Measurements from ENCODE around the gene XXYLT1. TPM values are rescaled to one million over a fixed set of nuclear protein-coding genes. Genes with fewer than 3 reads are reported as not detected.

XXYLT1 gene
- total and polyA plus RNA-seq, 9 of the 15 experiments (the other 6 are each of a cell fraction or from before 2014, with no cell fraction given), result 1.9 to 18.9 (median 15.0) TPM

DNA sequence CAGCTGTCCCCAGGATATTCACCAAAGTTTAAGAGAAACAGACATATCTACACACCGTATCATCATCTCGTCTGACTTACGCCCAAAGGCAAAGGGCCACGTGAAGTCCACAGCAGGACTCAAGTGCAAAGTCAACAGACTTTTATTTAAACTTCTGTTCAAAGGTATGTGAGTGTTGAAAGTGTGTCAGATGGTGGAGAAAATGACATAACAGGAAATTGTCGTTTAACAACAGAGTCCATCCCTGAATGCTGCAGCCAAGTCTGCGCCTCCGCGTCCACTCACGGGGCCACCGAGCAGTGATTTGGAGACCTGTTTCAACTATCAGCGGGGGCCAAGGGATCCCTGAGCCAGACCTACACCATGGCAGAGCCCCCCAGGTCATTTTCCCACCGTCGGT lies 165.6 kb downstream of the XXYLT1 start:
- FAIRE-seq (no peak), ATAC-seq (no peak), DNase-seq (ENCODE audit: extremely low read depth in 1 of 4, low spot score in 3 of 4) (no peak)
- BruUV-seq (replicated peaks), result no TSS peak
- Histone ChIP-seq H3K9me1 (ENCODE audit: control insufficient read depth, insufficient read depth, low read length) (peaks cover 6% of the 10 kb centered on the region), H3K9ac (ENCODE audit: insufficient read depth in 1 of 2, low read depth in 2 of 2, low read length in 2 of 2) (no peak overlapping the region), H3K79me2 (ENCODE audit: control insufficient read depth, insufficient read depth, low read length) (no peaks in the 10 kb centered on the region), H3K27ac (ENCODE audit: extremely low read depth, low read depth, low read length) (no peak overlapping the region), H3K4me1 (replicated peaks in 1 of 2; ENCODE audit: control insufficient read depth in 2 of 2, insufficient read depth in 2 of 2, low read length in 2 of 2) (peaks cover 12 to 14% of the 10 kb centered on the region in 2 experiments), H3K4me3 (no peak overlapping the region), H3K36me3 (ENCODE audit: control insufficient read depth, insufficient read depth, low read length) (peaks cover 7% of the 10 kb centered on the region), H4K20me1 (replicated peaks; ENCODE audit: control insufficient read depth, insufficient read depth, low read length) (no peaks in the 10 kb centered on the region), H3K4me2 (ENCODE audit: insufficient read depth, low read length) (no peak overlapping the region), H3K9me3 (replicated peaks; ENCODE audit: control insufficient read depth, insufficient read depth, low read depth, low read length) (no peaks in the 10 kb centered on the region), H2AFZ (ENCODE audit: low read depth, low read length) (no peak overlapping the region), H3K27me3 (ENCODE audit: control insufficient read depth in 2 of 2, insufficient read depth in 2 of 2, low read length in 2 of 2) (no peaks in the 10 kb centered on the region)
- intact Hi-C loops (cut with micrococcal nuclease) (loop anchor here (1.0 to 10.0 kb wide), 2 partner anchors 103 to 771 kb away; no protein-coding TSS in a partner anchor), in situ Hi-C loops (cut with MboI) (loop anchor here (10.0 kb wide), 1 partner anchor 421 kb away; the partner anchor contains the start of gene FAM43A)
- 76% methylated on average over 13 of the region's 13 CpGs for WGBS (ENCODE audit: insufficient coverage, low coverage, missing lambda C conversion rate)
- POLR2A ChIA-PET, result no interaction called here
- CTCF ChIA-PET (ENCODE audit: low intra/inter-chr PET ratio), result interaction anchor here (0.9 kb wide), 2 partner anchors 103 to 423 kb away, joined by 4 read pairs; no protein-coding TSS in a partner anchor
- TF ChIP-seq E2F3 (CRISPR knock-in tag; IDR thresholded peaks at IDR 0.05) (no peak), ZNF695 (CRISPR knock-in tag; IDR thresholded peaks at IDR 0.05) (no peak), RUNX1 (IDR thresholded peaks at IDR 0.05; ENCODE audit: low read depth) (no peak), RCOR1 (IDR thresholded peaks at IDR 0.05; ENCODE audit: borderline replicate concordance in 1 of 2, low read depth in 2 of 2, low read length in 2 of 2) (no peak), KLF13 (tag; IDR thresholded peaks at IDR 0.05; ENCODE audit: borderline replicate concordance, low read depth) (no peak), KDM1A (IDR thresholded peaks at IDR 0.05) (no peak), NFIX (CRISPR knock-in tag; IDR thresholded peaks at IDR 0.05; ENCODE audit: low read depth) (no peak), NFYB (IDR thresholded peaks at IDR 0.05; ENCODE audit: extremely low read depth, insufficient read length) (no peak), MAFF (IDR thresholded peaks at IDR 0.05; ENCODE audit: low read length) (no peak)
- TF ChIP-seq, protein P1, sequence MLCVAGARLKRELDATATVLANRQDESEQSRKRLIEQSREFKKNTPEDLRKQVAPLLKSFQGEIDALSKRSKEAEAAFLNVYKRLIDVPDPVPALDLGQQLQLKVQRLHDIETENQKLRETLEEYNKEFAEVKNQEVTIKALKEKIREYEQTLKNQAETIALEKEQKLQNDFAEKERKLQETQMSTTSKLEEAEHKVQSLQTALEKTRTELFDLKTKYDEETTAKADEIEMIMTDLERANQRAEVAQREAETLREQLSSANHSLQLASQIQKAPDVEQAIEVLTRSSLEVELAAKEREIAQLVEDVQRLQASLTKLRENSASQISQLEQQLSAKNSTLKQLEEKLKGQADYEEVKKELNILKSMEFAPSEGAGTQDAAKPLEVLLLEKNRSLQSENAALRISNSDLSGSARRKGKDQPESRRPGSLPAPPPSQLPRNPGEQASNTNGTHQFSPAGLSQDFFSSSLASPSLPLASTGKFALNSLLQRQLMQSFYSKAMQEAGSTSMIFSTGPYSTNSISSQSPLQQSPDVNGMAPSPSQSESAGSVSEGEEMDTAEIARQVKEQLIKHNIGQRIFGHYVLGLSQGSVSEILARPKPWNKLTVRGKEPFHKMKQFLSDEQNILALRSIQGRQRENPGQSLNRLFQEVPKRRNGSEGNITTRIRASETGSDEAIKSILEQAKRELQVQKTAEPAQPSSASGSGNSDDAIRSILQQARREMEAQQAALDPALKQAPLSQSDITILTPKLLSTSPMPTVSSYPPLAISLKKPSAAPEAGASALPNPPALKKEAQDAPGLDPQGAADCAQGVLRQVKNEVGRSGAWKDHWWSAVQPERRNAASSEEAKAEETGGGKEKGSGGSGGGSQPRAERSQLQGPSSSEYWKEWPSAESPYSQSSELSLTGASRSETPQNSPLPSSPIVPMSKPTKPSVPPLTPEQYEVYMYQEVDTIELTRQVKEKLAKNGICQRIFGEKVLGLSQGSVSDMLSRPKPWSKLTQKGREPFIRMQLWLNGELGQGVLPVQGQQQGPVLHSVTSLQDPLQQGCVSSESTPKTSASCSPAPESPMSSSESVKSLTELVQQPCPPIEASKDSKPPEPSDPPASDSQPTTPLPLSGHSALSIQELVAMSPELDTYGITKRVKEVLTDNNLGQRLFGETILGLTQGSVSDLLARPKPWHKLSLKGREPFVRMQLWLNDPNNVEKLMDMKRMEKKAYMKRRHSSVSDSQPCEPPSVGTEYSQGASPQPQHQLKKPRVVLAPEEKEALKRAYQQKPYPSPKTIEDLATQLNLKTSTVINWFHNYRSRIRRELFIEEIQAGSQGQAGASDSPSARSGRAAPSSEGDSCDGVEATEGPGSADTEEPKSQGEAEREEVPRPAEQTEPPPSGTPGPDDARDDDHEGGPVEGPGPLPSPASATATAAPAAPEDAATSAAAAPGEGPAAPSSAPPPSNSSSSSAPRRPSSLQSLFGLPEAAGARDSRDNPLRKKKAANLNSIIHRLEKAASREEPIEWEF (CRISPR knock-in tag; IDR thresholded peaks at IDR 0.05), result no peak
- TF ChIP-seq, protein P2, sequence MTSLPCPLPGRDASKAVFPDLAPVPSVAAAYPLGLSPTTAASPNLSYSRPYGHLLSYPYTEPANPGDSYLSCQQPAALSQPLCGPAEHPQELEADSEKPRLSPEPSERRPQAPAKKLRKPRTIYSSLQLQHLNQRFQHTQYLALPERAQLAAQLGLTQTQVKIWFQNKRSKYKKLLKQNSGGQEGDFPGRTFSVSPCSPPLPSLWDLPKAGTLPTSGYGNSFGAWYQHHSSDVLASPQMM (CRISPR knock-in tag; IDR thresholded peaks at IDR 0.05), result no peak
- TF ChIP-seq, protein P3, sequence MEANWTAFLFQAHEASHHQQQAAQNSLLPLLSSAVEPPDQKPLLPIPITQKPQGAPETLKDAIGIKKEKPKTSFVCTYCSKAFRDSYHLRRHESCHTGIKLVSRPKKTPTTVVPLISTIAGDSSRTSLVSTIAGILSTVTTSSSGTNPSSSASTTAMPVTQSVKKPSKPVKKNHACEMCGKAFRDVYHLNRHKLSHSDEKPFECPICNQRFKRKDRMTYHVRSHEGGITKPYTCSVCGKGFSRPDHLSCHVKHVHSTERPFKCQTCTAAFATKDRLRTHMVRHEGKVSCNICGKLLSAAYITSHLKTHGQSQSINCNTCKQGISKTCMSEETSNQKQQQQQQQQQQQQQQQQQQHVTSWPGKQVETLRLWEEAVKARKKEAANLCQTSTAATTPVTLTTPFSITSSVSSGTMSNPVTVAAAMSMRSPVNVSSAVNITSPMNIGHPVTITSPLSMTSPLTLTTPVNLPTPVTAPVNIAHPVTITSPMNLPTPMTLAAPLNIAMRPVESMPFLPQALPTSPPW (CRISPR knock-in tag; IDR thresholded peaks at IDR 0.05), result no peak

Data from K562 (cell line).